B cell (primary cell): ENCODE measurements around the gene G2E3. TPM values are rescaled to one million over a fixed set of nuclear protein-coding genes. Genes with fewer than 3 reads are reported as not detected.

Experiments used
- ATAC-seq: fragments of 200-7000 bp; cut with Tn5 transposase; one replicate; pipeline ENCODE4 v1.10.0; 2021; ENCODE audit warnings: low read depth, mild to moderate bottlenecking, moderate number of reproducible peaks, moderate library complexity
- CTCF ChIA-PET: fragments of 350-600 bp; sonication (Branson Sonifier 250); formaldehyde crosslinking; loops from one replicate; lab custom pipeline; 2021; ENCODE audit warnings: antibody characterized with exemption, inconsistent platforms; lab: Charles Lee
- POLR2A ChIA-PET: fragments of 350-600 bp; sonication (Branson Sonifier 250); formaldehyde crosslinking; loops from one replicate; lab custom pipeline; 2021; ENCODE audit warnings: antibody characterized with exemption; lab: Charles Lee
- DNase-seq: peaks from one replicate; pipeline ENCODE4 v3.0.0; 2013
- H2AFZ ChIP-seq: 2 replicates; pipeline ENCODE4 v1.6.1; 2012; ENCODE audit warnings: mild to moderate bottlenecking, low read depth, low read length; ENCODE audit not compliant: insufficient read depth, poor library complexity, severe bottlenecking
- H3K27ac ChIP-seq, 2 donors: 1 replicate in 1 of 2; 2 replicates in 1 of 2; pipeline ENCODE4 v1.5.1; 2012 to 2013; ENCODE audit warnings: low read length in 2 of 2, mild to moderate bottlenecking in 2 of 2, moderate library complexity in 1 of 2
- H3K27me3 ChIP-seq, 4 experiments: fragments of 200-600 bp in 1 of 4; sonication (generic) in 1 of 4; replicated peaks in 1 of 4; 1 replicate in 2 of 4; 2 replicates in 2 of 4; pipeline versions ENCODE4 v1.6.1 to v1.7.0; 2013 to 2016; ENCODE audit warnings: low read length in 3 of 4, mild to moderate bottlenecking in 2 of 4, mixed read lengths in 1 of 4, moderate library complexity in 1 of 4; ENCODE audit not compliant: insufficient read depth in 4 of 4, control insufficient read depth in 3 of 4; ENCODE audit errors: control extremely low read depth in 1 of 4
- H3K36me3 ChIP-seq, 2 experiments: replicated peaks in 1 of 2; 1 replicate in 1 of 2; 2 replicates in 1 of 2; pipeline versions ENCODE4 v1.6.1 to v1.7.1; 2013; ENCODE audit warnings: low read length in 1 of 2; ENCODE audit not compliant: insufficient read depth in 2 of 2, control insufficient read depth in 1 of 2; ENCODE audit errors: control extremely low read depth in 1 of 2, extremely low read depth in 1 of 2
- H3K4me1 ChIP-seq, 2 donors: fragments of 200-600 bp in 1 of 2; sonication (generic) in 1 of 2; 1 replicate in 1 of 2; 2 replicates in 1 of 2; pipeline versions ENCODE4 v1.5.1 to v1.6.1; 2013 to 2017; ENCODE audit warnings: low read length in 2 of 2; ENCODE audit not compliant: control insufficient read depth in 2 of 2, insufficient read depth in 2 of 2
- H3K4me2 ChIP-seq: replicated peaks from 2 replicates; pipeline ENCODE3; 2012; ENCODE audit warnings: mild to moderate bottlenecking, low read depth, low read length; ENCODE audit not compliant: poor library complexity, severe bottlenecking
- H3K4me3 ChIP-seq, 5 experiments: fragments of 200-600 bp in 1 of 5; sonication (generic) in 1 of 5; 1 replicate in 3 of 5; 2 replicates in 2 of 5; pipeline versions ENCODE4 v1.5.1 to v1.7.0; 2011 to 2016; ENCODE audit warnings: low read length in 4 of 5, mild to moderate bottlenecking in 4 of 5, low read depth in 2 of 5, control low read depth in 1 of 5, moderate library complexity in 1 of 5; ENCODE audit not compliant: insufficient read depth in 1 of 5; ENCODE audit errors: control extremely low read depth in 1 of 5, extremely low read depth in 1 of 5
- H3K79me2 ChIP-seq: fragments of 200-600 bp; sonication (generic); one replicate; pipeline ENCODE4 v1.6.0; 2016; ENCODE audit warnings: low read length; ENCODE audit not compliant: control insufficient read depth, insufficient read depth
- H3K9ac ChIP-seq: fragments of 200-600 bp; sonication (generic); 2 replicates; pipeline ENCODE4 v1.6.1; 2017; ENCODE audit warnings: mild to moderate bottlenecking, low read length, moderate library complexity
- H3K9me3 ChIP-seq, 3 donors: one replicate each; pipeline versions ENCODE4 v1.6.1 to v1.7.1; 2013; ENCODE audit warnings: low read length in 2 of 3; ENCODE audit not compliant: control insufficient read depth in 2 of 3, insufficient read depth in 1 of 3; ENCODE audit errors: control extremely low read depth in 1 of 3
- H4K20me1 ChIP-seq: 2 replicates; pipeline ENCODE4 v1.6.0; 2012; ENCODE audit warnings: mild to moderate bottlenecking, low read length; ENCODE audit not compliant: insufficient read depth, control insufficient read depth, poor library complexity, severe bottlenecking
- H3K27ac Mint-ChIP-seq: one replicate; pipeline ENCODE4 v1.8.0; 2021; ENCODE audit warnings: mixed read lengths
- H3K27me3 Mint-ChIP-seq: one replicate; pipeline ENCODE4 v1.8.0; 2021; ENCODE audit warnings: mixed read lengths
- H3K4me1 Mint-ChIP-seq: one replicate; pipeline ENCODE4 v1.8.0; 2021; ENCODE audit warnings: mixed read lengths
- H3K4me3 Mint-ChIP-seq: one replicate; pipeline ENCODE4 v1.8.0; 2021; ENCODE audit warnings: mixed read lengths
- H3K9me3 Mint-ChIP-seq: one replicate; pipeline ENCODE4 v1.8.0; 2022; ENCODE audit warnings: mixed read lengths; ENCODE audit not compliant: insufficient read depth
- CTCF ChIP-seq: fragments of 200-600 bp; IDR thresholded peaks from one replicate; pipeline ENCODE4 v1.8.0; 2022; ENCODE audit warnings: antibody characterized with exemption, mild to moderate bottlenecking
- EZH2 ChIP-seq: IDR thresholded peaks from 2 replicates; pipeline ENCODE4 v1.6.1; 2012; ENCODE audit warnings: borderline replicate concordance, low read depth, mild to moderate bottlenecking, moderate library complexity, low read length; ENCODE audit not compliant: insufficient read depth, poor library complexity, severe bottlenecking
- WGBS: methylation state at CpG from one replicate; pipeline ENCODE4 v1.1.5; 2013; ENCODE audit warnings: missing lambda C conversion rate; ENCODE audit not compliant: insufficient coverage; 5-methylcytosine and 5-hydroxymethylcytosine counted together
- intact Hi-C: fragments of 100-400 bp; cut with micrococcal nuclease; formaldehyde crosslinking; loops from one replicate; pipeline ENCODE4 v1.10.0; 2022
- polyA plus RNA-seq: library from polyadenylated mRNA; depleted of rRNA; stranded (reverse); fragments of >200 nt; gene quantifications from 2 replicates; pipeline ENCODE4 v1.2.3, GENCODE V29; 2012
- total RNA-seq, 2 donors: library from RNA; stranded (reverse); fragments of 120-200 nt in 1 of 2; gene quantifications; 1 replicate in 1 of 2; 2 replicates in 1 of 2; pipeline versions ENCODE4 v1.2.3 to v1.2.4, GENCODE V29; 2013 to 2022

The G2E3 gene
- total and polyA plus RNA-seq, 2 donors (not counting 1 experiment from before 2014, with no cell fraction given): 6.2 to 29.2 TPM

DNA sequence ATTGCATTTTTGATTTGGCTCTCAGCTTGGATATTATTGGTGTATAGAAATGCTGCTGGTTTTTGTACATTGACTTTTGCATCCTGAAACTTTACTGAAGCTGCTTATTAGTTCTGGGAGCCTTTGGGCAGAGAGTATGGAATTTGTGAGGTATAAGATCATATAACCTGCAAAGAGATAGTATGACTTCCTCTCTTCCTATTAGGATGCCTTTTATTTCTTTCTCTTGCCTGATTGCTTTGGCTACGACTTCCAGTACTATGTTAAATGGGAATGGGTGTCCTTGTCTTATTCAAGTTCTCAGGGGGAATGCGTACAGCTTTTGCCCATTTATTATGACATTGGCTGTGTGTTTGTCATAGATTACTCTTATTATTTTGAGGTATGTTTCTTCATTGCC is 86.6 kb downstream of the G2E3 start:
- Mint-ChIP-seq H3K4me1 (peaks cover 4% of the 10 kb centered on the region), H3K27me3 (no peaks in the 10 kb centered on the region), H3K9me3 (peaks cover 4% of the 10 kb centered on the region), H3K27ac (no peak overlapping the region), H3K4me3 (no peak overlapping the region)
- Histone ChIP-seq H3K9me3 (peaks cover 0 to 4% (median 2%) of the 10 kb centered on the region in 3 donors), H3K4me1 (no peaks in the 10 kb centered on the region), H3K79me2 (peaks cover 16% of the 10 kb centered on the region), H4K20me1 (no peaks in the 10 kb centered on the region), H3K4me3 (no peak overlapping the region), H3K9ac (no peak overlapping the region), H2AFZ (no peak overlapping the region), H3K27ac (no peak overlapping the region), H3K27me3 (no peaks in the 10 kb centered on the region), H3K4me2 (no peak overlapping the region), H3K36me3 (peaks cover 13 to 50% of the 10 kb centered on the region in 2 experiments)
- POLR2A ChIA-PET: no interaction called here
- CTCF ChIA-PET: interaction anchor here (1.5 kb wide), 1 partner anchor 11 kb away, joined by 4 read pairs; no protein-coding TSS in a partner anchor
- 100% methylated on average over 1 of the region's 2 CpGs for WGBS
- DNase-seq: no peak
- no peak for ATAC-seq
- TF ChIP-seq EZH2 (no peak), CTCF (no peak)
- intact Hi-C loops: no loop called here

DNA sequence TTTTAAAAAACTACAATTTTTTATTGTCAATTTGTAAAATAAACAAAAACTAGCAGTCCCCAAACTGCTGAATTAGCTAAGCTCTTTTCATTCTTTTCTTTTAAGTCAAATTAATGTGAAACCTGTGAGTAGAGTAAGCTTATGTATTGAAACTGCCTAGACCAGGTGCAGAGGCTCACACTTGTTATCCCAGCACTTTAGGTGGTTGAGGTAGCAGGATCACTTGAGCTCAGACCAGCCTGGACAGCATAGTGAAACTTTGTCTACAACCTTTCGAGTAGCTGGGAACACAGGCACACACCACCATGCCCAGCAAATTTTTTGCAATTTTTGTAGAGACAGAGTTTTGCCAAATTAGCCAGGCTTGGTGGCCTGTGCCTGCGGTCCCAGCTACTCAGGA is 89.5 kb downstream of the G2E3 start:
- Histone ChIP-seq H3K27ac (no peak overlapping the region), H3K9ac (no peak overlapping the region), H3K4me1 (no peaks in the 10 kb centered on the region), H2AFZ (no peak overlapping the region), H3K4me2 (no peak overlapping the region), H3K27me3 (no peaks in the 10 kb centered on the region), H3K79me2 (peaks cover 16% of the 10 kb centered on the region), H4K20me1 (no peaks in the 10 kb centered on the region), H3K9me3 (peaks cover 0 to 4% (median 2%) of the 10 kb centered on the region in 3 donors), H3K36me3 (peaks cover 12 to 69% of the 10 kb centered on the region in 2 experiments), H3K4me3 (no peak overlapping the region)
- peaks cover 4% of the 10 kb centered on the region for H3K9me3 Mint-ChIP-seq
- ATAC-seq (no peak), DNase-seq (no peak)
- H3K4me1 Mint-ChIP-seq: peaks cover 4% of the 10 kb centered on the region
- WGBS: 100% methylated on average over 1 of the region's 2 CpGs
- H3K27ac Mint-ChIP-seq: no peak overlapping the region
- H3K4me3 Mint-ChIP-seq: no peak overlapping the region
- no peak for TF ChIP-seq CTCF
- no peak for TF ChIP-seq EZH2
- CTCF ChIA-PET: no interaction called here
- POLR2A ChIA-PET: no interaction called here
- H3K27me3 Mint-ChIP-seq: no peaks in the 10 kb centered on the region
- intact Hi-C loops: no loop called here
